B cell (primary cell): ENCODE results near the gene ADAMTS17.

Experiments
- EZH2 ChIP-seq: IDR thresholded peaks from 2 replicates; pipeline ENCODE4 v1.6.1; 2012; ENCODE audit warnings: borderline replicate concordance, low read depth, mild to moderate bottlenecking, moderate library complexity, low read length; ENCODE audit not compliant: insufficient read depth, poor library complexity, severe bottlenecking
- TF ChIP-seq, protein P1 (sequence below): fragments of 200-600 bp; IDR thresholded peaks from one replicate; pipeline ENCODE4 v1.8.0; 2022; ENCODE audit warnings: antibody characterized with exemption, mild to moderate bottlenecking

GRCh38 chr15:100263031-100263430 is 78.7 kb downstream of the ADAMTS17 start:
- TF ChIP-seq, protein P1, sequence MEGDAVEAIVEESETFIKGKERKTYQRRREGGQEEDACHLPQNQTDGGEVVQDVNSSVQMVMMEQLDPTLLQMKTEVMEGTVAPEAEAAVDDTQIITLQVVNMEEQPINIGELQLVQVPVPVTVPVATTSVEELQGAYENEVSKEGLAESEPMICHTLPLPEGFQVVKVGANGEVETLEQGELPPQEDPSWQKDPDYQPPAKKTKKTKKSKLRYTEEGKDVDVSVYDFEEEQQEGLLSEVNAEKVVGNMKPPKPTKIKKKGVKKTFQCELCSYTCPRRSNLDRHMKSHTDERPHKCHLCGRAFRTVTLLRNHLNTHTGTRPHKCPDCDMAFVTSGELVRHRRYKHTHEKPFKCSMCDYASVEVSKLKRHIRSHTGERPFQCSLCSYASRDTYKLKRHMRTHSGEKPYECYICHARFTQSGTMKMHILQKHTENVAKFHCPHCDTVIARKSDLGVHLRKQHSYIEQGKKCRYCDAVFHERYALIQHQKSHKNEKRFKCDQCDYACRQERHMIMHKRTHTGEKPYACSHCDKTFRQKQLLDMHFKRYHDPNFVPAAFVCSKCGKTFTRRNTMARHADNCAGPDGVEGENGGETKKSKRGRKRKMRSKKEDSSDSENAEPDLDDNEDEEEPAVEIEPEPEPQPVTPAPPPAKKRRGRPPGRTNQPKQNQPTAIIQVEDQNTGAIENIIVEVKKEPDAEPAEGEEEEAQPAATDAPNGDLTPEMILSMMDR: no peak
- TF ChIP-seq EZH2: no peak
